ENCODE results near the gene CHAC2. TPM values are rescaled to one million over a fixed set of nuclear protein-coding genes. Genes with fewer than 3 reads are reported as not detected.
A peak's percentile ranks its signal among the peaks of the same experiment; 100 is the strongest.

CHAC2 gene
- total and polyA plus RNA-seq, 9 of the 15 experiments (the other 6 are each of a cell fraction or from before 2014, with no cell fraction given): 9.8 to 35.6 (median 18.2) TPM

GRCh38 chr2:53744395-53745065 is 23.1 kb upstream of the CHAC2 start:
- ChIA-PET CTCF (ENCODE audit: low intra/inter-chr PET ratio) (no interaction called here), POLR2A (interaction anchor here (0.6 to 2.0 kb wide), 3 partner anchors 7 to 310 kb away, joined by 3 to 6 read pairs (median 3); partner anchors contain the start of gene CHAC2)
- Histone ChIP-seq H2AFZ (ENCODE audit: low read depth, low read length) (no peak overlapping the region), H3K9me1 (ENCODE audit: control insufficient read depth, insufficient read depth, low read length) (no peaks in the 10 kb centered on the region), H3K4me3 (no peak overlapping the region), H4K20me1 (replicated peaks; ENCODE audit: control insufficient read depth, insufficient read depth, low read length) (no peaks in the 10 kb centered on the region), H3K9ac (ENCODE audit: insufficient read depth in 1 of 2, low read depth in 2 of 2, low read length in 2 of 2) (no peak overlapping the region), H3K9me3 (replicated peaks; ENCODE audit: control insufficient read depth, insufficient read depth, low read depth, low read length) (no peaks in the 10 kb centered on the region), H3K79me2 (ENCODE audit: control insufficient read depth, insufficient read depth, low read length) (no peaks in the 10 kb centered on the region), H3K36me3 (ENCODE audit: control insufficient read depth, insufficient read depth, low read length) (peaks cover 16% of the 10 kb centered on the region; the same call in 2 of the 3 replicates), H3K27ac (ENCODE audit: extremely low read depth, low read depth, low read length) (no peak overlapping the region), H3K4me2 (ENCODE audit: insufficient read depth, low read length) (no peak overlapping the region), H3K27me3 (ENCODE audit: control insufficient read depth in 2 of 2, insufficient read depth in 2 of 2, low read length in 2 of 2) (no peaks in the 10 kb centered on the region), H3K4me1 (replicated peaks in 1 of 2; ENCODE audit: control insufficient read depth in 2 of 2, insufficient read depth in 2 of 2, low read length in 2 of 2) (no peaks in the 10 kb centered on the region)
- no peak for DNase-seq (ENCODE audit: extremely low read depth in 1 of 4, low spot score in 3 of 4)
- no peak for ATAC-seq
- no TSS peak for BruUV-seq (replicated peaks)
- intact Hi-C loops (cut with micrococcal nuclease) (no loop called here), in situ Hi-C loops (cut with MboI) (no loop called here)
- 98% methylated on average over 2 of the region's 2 CpGs for WGBS (ENCODE audit: insufficient coverage, low coverage, missing lambda C conversion rate)
- no peak for FAIRE-seq
- TF ChIP-seq RBM25 (IDR thresholded peaks at IDR 0.05; ENCODE audit: low read depth, low read length, severe bottlenecking) (no peak), SRSF7 (optimal IDR thresholded peaks at IDR 0.05; ENCODE audit: low read depth, low read length) (no peak), ZNF316 (IDR thresholded peaks at IDR 0.05) (peak; percentile 77), ZNF507 (tag; conservative IDR thresholded peaks at IDR 0.05) (no peak), RB1 (IDR thresholded peaks at IDR 0.05; ENCODE audit: low read depth) (no peak), DIDO1 (tag; IDR thresholded peaks at IDR 0.05; ENCODE audit: low read depth) (no peak), HINFP (tag; conservative IDR thresholded peaks at IDR 0.05; ENCODE audit: low read depth) (no peak), MAFG (tag; conservative IDR thresholded peaks at IDR 0.05) (0 out of 2 replicates have a peak, but pooled peaks have one; percentile 12), STAT5B (CRISPR knock-in tag; IDR thresholded peaks at IDR 0.05) (no peak), BCOR (IDR thresholded peaks at IDR 0.05) (no peak), WHSC1 (IDR thresholded peaks at IDR 0.05; ENCODE audit: low read length) (no peak), C11orf30 (IDR thresholded peaks at IDR 0.05; ENCODE audit: low read depth) (peak; percentile 39; the same call in 1 of the 2 replicates), CLOCK (CRISPR knock-in tag; IDR thresholded peaks at IDR 0.05; ENCODE audit: borderline replicate concordance) (no peak), PHB2 (IDR thresholded peaks at IDR 0.05; ENCODE audit: low read depth) (no peak), SIN3B (IDR thresholded peaks at IDR 0.05; ENCODE audit: low read depth) (no peak), TRIM28 (IDR thresholded peaks at IDR 0.05) (no peak)
- TF ChIP-seq, protein P1, sequence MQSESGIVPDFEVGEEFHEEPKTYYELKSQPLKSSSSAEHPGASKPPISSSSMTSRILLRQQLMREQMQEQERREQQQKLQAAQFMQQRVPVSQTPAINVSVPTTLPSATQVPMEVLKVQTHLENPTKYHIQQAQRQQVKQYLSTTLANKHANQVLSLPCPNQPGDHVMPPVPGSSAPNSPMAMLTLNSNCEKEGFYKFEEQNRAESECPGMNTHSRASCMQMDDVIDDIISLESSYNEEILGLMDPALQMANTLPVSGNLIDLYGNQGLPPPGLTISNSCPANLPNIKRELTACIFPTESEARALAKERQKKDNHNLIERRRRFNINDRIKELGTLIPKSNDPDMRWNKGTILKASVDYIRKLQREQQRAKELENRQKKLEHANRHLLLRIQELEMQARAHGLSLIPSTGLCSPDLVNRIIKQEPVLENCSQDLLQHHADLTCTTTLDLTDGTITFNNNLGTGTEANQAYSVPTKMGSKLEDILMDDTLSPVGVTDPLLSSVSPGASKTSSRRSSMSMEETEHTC (IDR thresholded peaks at IDR 0.05): no peak

All from K562 (cell line).